ENCODE measurements around the gene CAMTA2.
A peak's percentile ranks its signal among the peaks of the same experiment; 100 is the strongest.

CAMTA2 gene

GRCh38 chr17:4969551-4970173 lies 17.8 kb downstream of the CAMTA2 start:
- Histone ChIP-seq H3K36me3 (ENCODE audit: control insufficient read depth in 1 of 2, insufficient read depth in 2 of 2, low read length in 2 of 2) (peaks cover 19 to 49% of the 10 kb centered on the region in 2 donors), H3K4me3 (ENCODE audit: low read depth in 1 of 2, low read length in 2 of 2) (peak overlapping the region; percentile 29 to 74), H3K27ac (ENCODE audit: low read depth, low read length) (no peak overlapping the region), H3K9ac (ENCODE audit: low read depth in 1 of 2, low read length in 2 of 2) (peak overlapping the region in 1 of 2 donors; percentile 68), H3K27me3 (ENCODE audit: control insufficient read depth in 1 of 2, insufficient read depth in 2 of 2, low read length in 2 of 2) (no peaks in the 10 kb centered on the region), H3K4me1 (ENCODE audit: control insufficient read depth in 1 of 2, insufficient read depth in 2 of 2, low read length in 2 of 2) (peaks cover 11 to 25% of the 10 kb centered on the region in 2 donors), H3K9me3 (ENCODE audit: control insufficient read depth in 1 of 2, low read length in 2 of 2) (no peaks in the 10 kb centered on the region)

- peaks cover 13 to 43% of the 10 kb centered on the region in 2 donors for H3K36me3 ChIP-seq (ENCODE audit: control insufficient read depth in 1 of 2, insufficient read depth in 2 of 2, low read length in 2 of 2)
- peak overlapping the region; percentile 74 to 83 for H3K4me3 ChIP-seq (ENCODE audit: low read depth in 1 of 2, low read length in 2 of 2)
These were observed 18.4 kb downstream of the CAMTA2 start for GRCh38 chr17:4969047-4969550.

GRCh38 chr17:4968486-4969046 lies 18.9 kb downstream of the CAMTA2 start:
- no peaks in the 10 kb centered on the region for H3K27me3 ChIP-seq (ENCODE audit: control insufficient read depth in 1 of 2, insufficient read depth in 2 of 2, low read length in 2 of 2)
- H3K4me1 ChIP-seq (ENCODE audit: control insufficient read depth in 1 of 2, insufficient read depth in 2 of 2, low read length in 2 of 2), result peaks cover 11 to 25% of the 10 kb centered on the region in 2 donors
- H3K9me3 ChIP-seq (ENCODE audit: control insufficient read depth in 1 of 2, low read length in 2 of 2), result no peaks in the 10 kb centered on the region
- H3K4me3 ChIP-seq (ENCODE audit: low read depth in 1 of 2, low read length in 2 of 2), result peak overlapping the region; percentile 74 to 83
- peak overlapping the region; percentile 65 to 68 for H3K9ac ChIP-seq (ENCODE audit: low read depth in 1 of 2, low read length in 2 of 2)
- H3K36me3 ChIP-seq (ENCODE audit: control insufficient read depth in 1 of 2, insufficient read depth in 2 of 2, low read length in 2 of 2), result peaks cover 11 to 38% of the 10 kb centered on the region in 2 donors
- H3K27ac ChIP-seq (ENCODE audit: low read depth, low read length), result peak overlapping the region; percentile 79

More at GRCh38 chr17:4969047-4969550, 18.4 kb downstream of the CAMTA2 start:
- Histone ChIP-seq H3K4me1 (ENCODE audit: control insufficient read depth in 1 of 2, insufficient read depth in 2 of 2, low read length in 2 of 2) (peaks cover 11 to 25% of the 10 kb centered on the region in 2 donors), H3K9ac (ENCODE audit: low read depth in 1 of 2, low read length in 2 of 2) (peak overlapping the region in 1 of 2 donors; percentile 68), H3K27me3 (ENCODE audit: control insufficient read depth in 1 of 2, insufficient read depth in 2 of 2, low read length in 2 of 2) (no peaks in the 10 kb centered on the region), H3K9me3 (ENCODE audit: control insufficient read depth in 1 of 2, low read length in 2 of 2) (no peaks in the 10 kb centered on the region), H3K27ac (ENCODE audit: low read depth, low read length) (no peak overlapping the region)

- Histone ChIP-seq H3K9me3 (ENCODE audit: control insufficient read depth in 1 of 2, low read length in 2 of 2) (no peaks in the 10 kb centered on the region), H3K4me1 (ENCODE audit: control insufficient read depth in 1 of 2, insufficient read depth in 2 of 2, low read length in 2 of 2) (peaks cover 11 to 25% of the 10 kb centered on the region in 2 donors), H3K9ac (ENCODE audit: low read depth in 1 of 2, low read length in 2 of 2) (peak within 1 kb of the TSS; percentile 71 to 74), H3K27ac (ENCODE audit: low read depth, low read length) (peak within 1 kb of the TSS; percentile 87), H3K36me3 (ENCODE audit: control insufficient read depth in 1 of 2, insufficient read depth in 2 of 2, low read length in 2 of 2) (peaks cover 7 to 31% of the 10 kb centered on the region in 2 donors), H3K27me3 (ENCODE audit: control insufficient read depth in 1 of 2, insufficient read depth in 2 of 2, low read length in 2 of 2) (no peaks in the 10 kb centered on the region), H3K4me3 (ENCODE audit: low read depth in 1 of 2, low read length in 2 of 2) (peak within 1 kb of the TSS; percentile 74 to 83)
These were observed 19.7 kb downstream of the CAMTA2 start, which contains the start of gene SPAG7 for GRCh38 chr17:4967539-4968485. Gene SPAG7, minus strand, starts transcription at chr17:4967817. Its CDS starts 13 bp downstream, at chr17:4967804.

- H3K36me3 ChIP-seq (ENCODE audit: control insufficient read depth in 1 of 2, insufficient read depth in 2 of 2, low read length in 2 of 2), result peaks cover 0 to 22% of the 10 kb centered on the region in 2 donors
- no peaks in the 10 kb centered on the region for H3K9me3 ChIP-seq (ENCODE audit: control insufficient read depth in 1 of 2, low read length in 2 of 2)
- H3K27ac ChIP-seq (ENCODE audit: low read depth, low read length), result peak overlapping the region; percentile 87
- H3K9ac ChIP-seq (ENCODE audit: low read depth in 1 of 2, low read length in 2 of 2), result peak overlapping the region; percentile 71 to 74
- no peaks in the 10 kb centered on the region for H3K27me3 ChIP-seq (ENCODE audit: control insufficient read depth in 1 of 2, insufficient read depth in 2 of 2, low read length in 2 of 2)
- peaks cover 11 to 25% of the 10 kb centered on the region in 2 donors for H3K4me1 ChIP-seq (ENCODE audit: control insufficient read depth in 1 of 2, insufficient read depth in 2 of 2, low read length in 2 of 2)
- H3K4me3 ChIP-seq (ENCODE audit: low read depth in 1 of 2, low read length in 2 of 2), result peak overlapping the region; percentile 74 to 83
These were observed 20.5 kb downstream of the CAMTA2 start for GRCh38 chr17:4966844-4967538.

GRCh38 chr17:4965311-4965986 lies 22.0 kb downstream of the CAMTA2 start:
- no peak overlapping the region for H3K27ac ChIP-seq (ENCODE audit: low read depth, low read length)
- H3K27me3 ChIP-seq (ENCODE audit: control insufficient read depth in 1 of 2, insufficient read depth in 2 of 2, low read length in 2 of 2), result no peaks in the 10 kb centered on the region
- no peaks in the 10 kb centered on the region for H3K9me3 ChIP-seq (ENCODE audit: control insufficient read depth in 1 of 2, low read length in 2 of 2)
- peaks cover 12 to 25% of the 10 kb centered on the region in 2 donors for H3K4me1 ChIP-seq (ENCODE audit: control insufficient read depth in 1 of 2, insufficient read depth in 2 of 2, low read length in 2 of 2)
- H3K36me3 ChIP-seq (ENCODE audit: control insufficient read depth in 1 of 2, insufficient read depth in 2 of 2, low read length in 2 of 2), result peaks cover 0 to 18% of the 10 kb centered on the region in 2 donors
- no peak overlapping the region for H3K9ac ChIP-seq (ENCODE audit: low read depth in 1 of 2, low read length in 2 of 2)
- no peak overlapping the region for H3K4me3 ChIP-seq (ENCODE audit: low read depth in 1 of 2, low read length in 2 of 2)

GRCh38 chr17:4960279-4960922 lies 27.1 kb downstream of the CAMTA2 start:
- Histone ChIP-seq H3K4me1 (ENCODE audit: control insufficient read depth in 1 of 2, insufficient read depth in 2 of 2, low read length in 2 of 2) (peaks cover 13 to 17% of the 10 kb centered on the region in 2 donors), H3K4me3 (ENCODE audit: low read depth in 1 of 2, low read length in 2 of 2) (no peak overlapping the region), H3K9me3 (ENCODE audit: control insufficient read depth in 1 of 2, low read length in 2 of 2) (no peaks in the 10 kb centered on the region), H3K27ac (ENCODE audit: low read depth, low read length) (no peak overlapping the region), H3K9ac (ENCODE audit: low read depth in 1 of 2, low read length in 2 of 2) (no peak overlapping the region), H3K27me3 (ENCODE audit: control insufficient read depth in 1 of 2, insufficient read depth in 2 of 2, low read length in 2 of 2) (no peaks in the 10 kb centered on the region), H3K36me3 (ENCODE audit: control insufficient read depth in 1 of 2, insufficient read depth in 2 of 2, low read length in 2 of 2) (peaks cover 0 to 20% of the 10 kb centered on the region in 2 donors)

- Histone ChIP-seq H3K9me3 (ENCODE audit: control insufficient read depth in 1 of 2, low read length in 2 of 2) (no peaks in the 10 kb centered on the region), H3K27me3 (ENCODE audit: control insufficient read depth in 1 of 2, insufficient read depth in 2 of 2, low read length in 2 of 2) (no peaks in the 10 kb centered on the region), H3K4me1 (ENCODE audit: control insufficient read depth in 1 of 2, insufficient read depth in 2 of 2, low read length in 2 of 2) (peaks cover 13 to 17% of the 10 kb centered on the region in 2 donors), H3K36me3 (ENCODE audit: control insufficient read depth in 1 of 2, insufficient read depth in 2 of 2, low read length in 2 of 2) (peaks cover 0 to 20% of the 10 kb centered on the region in 2 donors), H3K9ac (ENCODE audit: low read depth in 1 of 2, low read length in 2 of 2) (no peak overlapping the region), H3K4me3 (ENCODE audit: low read depth in 1 of 2, low read length in 2 of 2) (no peak overlapping the region), H3K27ac (ENCODE audit: low read depth, low read length) (peak overlapping the region; percentile 20)
These were observed 28.1 kb downstream of the CAMTA2 start for GRCh38 chr17:4959261-4959965.

Measured in duodenal mucosa (tissue), 2 donors.